MM.1S (cell line): ENCODE measurements around the gene GMPR.

ENCODE experiments used
- DNase-seq: peaks from one replicate; pipeline ENCODE4 v3.0.0-alpha.2; 2015
- H2AFZ ChIP-seq: fragments of 300-600 bp; sonication (generic); 2 replicates; pipeline ENCODE4 v1.6.0; 2016; ENCODE audit warnings: antibody characterized with exemption, low read length
- H3F3A ChIP-seq: fragments of 300-600 bp; sonication (generic); 2 replicates; pipeline ENCODE4 v1.6.1; 2016; ENCODE audit warnings: mild to moderate bottlenecking, antibody characterized with exemption, low read length, moderate library complexity, mixed read lengths; ENCODE audit not compliant: insufficient read depth
- H3K27ac ChIP-seq: fragments of 300-600 bp; sonication (generic); 2 replicates; pipeline ENCODE4 v1.5.1; 2016; ENCODE audit warnings: mild to moderate bottlenecking, low read length
- H3K27me3 ChIP-seq: fragments of 300-600 bp; sonication (generic); replicated peaks from 2 replicates; pipeline ENCODE4 v1.6.0; 2016; ENCODE audit warnings: low read length; ENCODE audit not compliant: insufficient read depth
- H3K36me3 ChIP-seq: fragments of 300-600 bp; sonication (generic); replicated peaks from 2 replicates; pipeline ENCODE4 v1.6.1; 2016; ENCODE audit warnings: mild to moderate bottlenecking, low read length, mixed read lengths; ENCODE audit not compliant: insufficient read depth
- H3K4me1 ChIP-seq: fragments of 300-600 bp; sonication (generic); 2 replicates; pipeline ENCODE4 v1.6.1; 2016; ENCODE audit warnings: low read length, mixed read lengths
- H3K4me2 ChIP-seq: fragments of 300-600 bp; sonication (generic); 2 replicates; pipeline ENCODE4 v1.6.0; 2016; ENCODE audit warnings: low read depth, low read length
- H3K4me3 ChIP-seq: fragments of 300-600 bp; sonication (generic); 2 replicates; pipeline ENCODE4 v1.5.1; 2016; ENCODE audit warnings: low read length, mixed read lengths
- H3K79me2 ChIP-seq: fragments of 300-600 bp; sonication (generic); 2 replicates; pipeline ENCODE4 v1.6.1; 2016; ENCODE audit warnings: mixed run types, low read length, mixed read lengths
- H3K9ac ChIP-seq: fragments of 300-600 bp; sonication (generic); 2 replicates; pipeline ENCODE4 v1.6.1; 2016; ENCODE audit warnings: low read length, mixed read lengths
- H3K9me2 ChIP-seq: fragments of 300-600 bp; sonication (generic); replicated peaks from 2 replicates; pipeline ENCODE4 v1.6.1; 2016; ENCODE audit warnings: mild to moderate bottlenecking, low read length, mixed read lengths; ENCODE audit not compliant: insufficient read depth
- H3K9me3 ChIP-seq: fragments of 300-600 bp; sonication (generic); replicated peaks from 2 replicates; pipeline ENCODE4 v1.6.1; 2016; ENCODE audit warnings: mild to moderate bottlenecking, low read length, mixed read lengths; ENCODE audit not compliant: insufficient read depth
- H4K20me1 ChIP-seq: fragments of 300-600 bp; sonication (generic); 2 replicates; pipeline ENCODE4 v1.6.1; 2016; ENCODE audit warnings: mild to moderate bottlenecking, low read length, moderate library complexity, mixed read lengths; ENCODE audit not compliant: insufficient read depth
- EZH2 ChIP-seq: fragments of 300-600 bp; sonication (generic); optimal IDR thresholded peaks from 2 replicates; pipeline ENCODE3; 2017; ENCODE audit warnings: low read depth, mild to moderate bottlenecking, antibody characterized with exemption, low read length, mixed read lengths
- EZH2phosphoT487 ChIP-seq: fragments of 300-600 bp; sonication (generic); IDR thresholded peaks from 2 replicates; pipeline ENCODE4 v1.6.1; 2018; ENCODE audit warnings: antibody characterized with exemption, low read length
- TF ChIP-seq, protein P1 (sequence below): fragments of 300-600 bp; sonication (generic); IDR thresholded peaks from 2 replicates; pipeline ENCODE4 v1.5.1; 2016; ENCODE audit warnings: antibody characterized with exemption, low read length, mixed read lengths

The GMPR gene

DNA sequence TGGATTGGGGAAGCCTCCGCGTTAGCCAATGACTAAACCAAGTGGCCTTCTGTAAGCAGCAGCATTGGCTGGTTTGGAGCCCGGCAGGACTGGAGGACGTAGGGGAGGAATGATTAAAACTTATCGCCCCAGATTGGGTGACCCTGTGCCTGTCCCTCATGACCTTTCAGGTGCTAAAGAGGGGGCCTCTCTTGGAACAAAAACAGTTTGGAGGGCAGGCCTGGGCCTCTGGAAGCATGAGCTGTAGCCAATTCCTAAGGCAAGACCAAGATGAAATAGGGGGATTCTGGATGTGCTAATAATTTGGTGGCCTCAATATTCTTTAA is 1.4 kb downstream of the GMPR start:
- DNase-seq = no peak
- Histone ChIP-seq H3K9me2 (no peaks in the 10 kb centered on the region), H4K20me1 (no peaks in the 10 kb centered on the region; the same call in 1 of the 2 replicates), H3K4me2 (no peak overlapping the region), H3K27ac (no peak overlapping the region), H3F3A (peaks cover 16% of the 10 kb centered on the region), H3K79me2 (no peaks in the 10 kb centered on the region), H3K27me3 (0 out of 2 replicates have a peak, but pooled peaks cover 22% of the 10 kb centered on the region), H3K36me3 (no peaks in the 10 kb centered on the region), H3K4me1 (peaks cover 17% of the 10 kb centered on the region), H3K9me3 (no peaks in the 10 kb centered on the region), H3K9ac (no peak overlapping the region), H3K4me3 (no peak overlapping the region), H2AFZ (no peak overlapping the region)
- TF ChIP-seq EZH2 (no peak), EZH2phosphoT487 (no peak)
- TF ChIP-seq, protein P1, sequence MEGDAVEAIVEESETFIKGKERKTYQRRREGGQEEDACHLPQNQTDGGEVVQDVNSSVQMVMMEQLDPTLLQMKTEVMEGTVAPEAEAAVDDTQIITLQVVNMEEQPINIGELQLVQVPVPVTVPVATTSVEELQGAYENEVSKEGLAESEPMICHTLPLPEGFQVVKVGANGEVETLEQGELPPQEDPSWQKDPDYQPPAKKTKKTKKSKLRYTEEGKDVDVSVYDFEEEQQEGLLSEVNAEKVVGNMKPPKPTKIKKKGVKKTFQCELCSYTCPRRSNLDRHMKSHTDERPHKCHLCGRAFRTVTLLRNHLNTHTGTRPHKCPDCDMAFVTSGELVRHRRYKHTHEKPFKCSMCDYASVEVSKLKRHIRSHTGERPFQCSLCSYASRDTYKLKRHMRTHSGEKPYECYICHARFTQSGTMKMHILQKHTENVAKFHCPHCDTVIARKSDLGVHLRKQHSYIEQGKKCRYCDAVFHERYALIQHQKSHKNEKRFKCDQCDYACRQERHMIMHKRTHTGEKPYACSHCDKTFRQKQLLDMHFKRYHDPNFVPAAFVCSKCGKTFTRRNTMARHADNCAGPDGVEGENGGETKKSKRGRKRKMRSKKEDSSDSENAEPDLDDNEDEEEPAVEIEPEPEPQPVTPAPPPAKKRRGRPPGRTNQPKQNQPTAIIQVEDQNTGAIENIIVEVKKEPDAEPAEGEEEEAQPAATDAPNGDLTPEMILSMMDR = no peak

DNA sequence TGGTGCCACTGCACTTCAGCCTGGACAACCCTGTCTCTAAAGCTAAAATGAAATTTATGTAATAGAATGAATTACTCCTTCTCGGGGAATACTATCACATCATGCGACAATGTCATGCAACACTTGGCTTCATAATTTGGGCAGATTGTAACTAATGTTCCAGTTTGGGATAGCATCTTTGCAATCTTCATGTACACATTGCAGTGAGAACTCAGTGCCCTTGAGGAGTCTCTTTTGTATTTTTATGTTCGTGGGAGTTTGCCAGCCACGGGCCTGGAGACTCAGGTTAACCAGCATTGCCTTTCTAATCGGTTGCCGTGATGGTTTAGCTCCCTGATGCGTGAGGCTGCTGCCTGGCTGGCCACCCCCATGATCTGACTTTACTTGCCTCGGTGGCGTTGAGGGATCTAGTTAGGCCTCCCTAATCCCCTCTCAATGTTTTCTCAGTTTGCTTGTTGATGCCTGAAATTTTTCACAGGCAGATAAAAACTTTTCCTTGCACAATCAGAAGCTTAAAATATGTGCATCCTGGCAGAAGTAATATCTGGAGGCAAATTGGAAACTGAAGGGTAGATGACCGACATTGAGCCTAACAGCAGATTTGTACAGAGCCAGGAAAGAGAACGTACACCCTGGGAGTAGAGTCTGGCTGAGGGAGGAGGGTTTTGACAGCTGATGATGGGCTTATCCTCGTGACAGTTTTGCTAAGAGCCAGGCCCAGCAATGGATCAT is 2.4 kb downstream of the GMPR start:
- H3K4me1 ChIP-seq = peaks cover 15% of the 10 kb centered on the region
- 0 out of 2 replicates have a peak, but pooled peaks cover 14% of the 10 kb centered on the region for H3K27me3 ChIP-seq
- no peak overlapping the region for H3K4me3 ChIP-seq
- no peak overlapping the region for H3K27ac ChIP-seq
- H3K9ac ChIP-seq = no peak overlapping the region
- H3K9me2 ChIP-seq = no peaks in the 10 kb centered on the region
- no peak overlapping the region for H3K4me2 ChIP-seq
- H4K20me1 ChIP-seq = no peaks in the 10 kb centered on the region; the same call in 1 of the 2 replicates
- H3K36me3 ChIP-seq = no peaks in the 10 kb centered on the region
- peaks cover 16% of the 10 kb centered on the region for H3F3A ChIP-seq
- H3K9me3 ChIP-seq = no peaks in the 10 kb centered on the region
- TF ChIP-seq EZH2 (no peak), EZH2phosphoT487 (no peak)
- TF ChIP-seq, protein P1 = no peak
- no peaks in the 10 kb centered on the region for H3K79me2 ChIP-seq
- no peak for DNase-seq
- H2AFZ ChIP-seq = no peak overlapping the region

- Histone ChIP-seq H4K20me1 (no peaks in the 10 kb centered on the region; the same call in 1 of the 2 replicates), H3K4me2 (no peak overlapping the region), H3K79me2 (no peaks in the 10 kb centered on the region), H3K9me3 (no peaks in the 10 kb centered on the region), H3K9ac (no peak overlapping the region), H3K27me3 (0 out of 2 replicates have a peak, but pooled peaks cover 12% of the 10 kb centered on the region), H3K4me3 (no peak overlapping the region), H2AFZ (no peak overlapping the region), H3K27ac (no peak overlapping the region), H3K4me1 (peaks cover 10% of the 10 kb centered on the region), H3K36me3 (no peaks in the 10 kb centered on the region), H3F3A (peaks cover 12% of the 10 kb centered on the region), H3K9me2 (no peaks in the 10 kb centered on the region)
- TF ChIP-seq EZH2 = no peak
- TF ChIP-seq, protein P1 = no peak
- no peak for TF ChIP-seq EZH2phosphoT487
- DNase-seq = no peak
Observed at GRCh38 chr6:16241321-16241689, 2.9 kb downstream of the GMPR start.
